K562 (cell line): Measurements from ENCODE around the gene MEX3A. TPM values are rescaled to one million over a fixed set of nuclear protein-coding genes. Genes with fewer than 3 reads are reported as not detected.
A peak's percentile ranks its signal among the peaks of the same experiment; 100 is the strongest.

Experiments used
- FOXA1 ChIP-seq: fragments of 450-650 bp; IDR thresholded peaks from 2 replicates; pipeline ENCODE4 v1.6.1; 2016; ENCODE audit warnings: mild to moderate bottlenecking, borderline replicate concordance
- MYBL2 ChIP-seq, 2 experiments: fragments of 450-650 bp in 1 of 2; sonication (generic) in 1 of 2; formaldehyde crosslinking in 1 of 2; IDR thresholded peaks; 2 replicates each; pipeline versions ENCODE4 v1.6.1 to v1.8.1; 2017 to 2022; ENCODE audit warnings: borderline replicate concordance in 1 of 2, inconsistent platforms in 1 of 2, low read depth in 1 of 2, mild to moderate bottlenecking in 1 of 2, missing genetic modification reagents in 1 of 2, moderate library complexity in 1 of 2
- NFYB ChIP-seq: IDR thresholded peaks from 2 replicates; pipeline ENCODE4 v1.6.1; 2011; ENCODE audit warnings: mild to moderate bottlenecking, moderate library complexity; ENCODE audit not compliant: insufficient read length; ENCODE audit errors: extremely low read depth
- NR4A1 ChIP-seq, 2 experiments: fragments of 250-450 bp in 1 of 2; fragments of 450-650 bp in 1 of 2; sonication (Bioruptor Pico) in 1 of 2; IDR thresholded peaks; 2 replicates each; pipeline versions ENCODE4 v1.4.0 to v1.6.1; 2016 to 2020; ENCODE audit warnings: mild to moderate bottlenecking in 2 of 2, missing compliant biosample characterization in 1 of 2, missing genetic modification characterization in 1 of 2, moderate library complexity in 1 of 2
- PREB ChIP-seq: sonication (generic); formaldehyde crosslinking; IDR thresholded peaks from 2 replicates; pipeline ENCODE4 v1.8.1; 2023; ENCODE audit warnings: mild to moderate bottlenecking, missing genetic modification reagents
- YY1 ChIP-seq, 3 experiments: IDR thresholded peaks; 2 replicates each; pipeline ENCODE4 v1.6.1; 2011; ENCODE audit warnings: low read length in 2 of 3, mild to moderate bottlenecking in 2 of 3, moderate library complexity in 2 of 3, borderline replicate concordance in 1 of 3, control low read depth in 1 of 3, low read depth in 1 of 3; ENCODE audit not compliant: insufficient read depth in 3 of 3, insufficient replicate concordance in 2 of 3, control insufficient read depth in 1 of 3, insufficient read length in 1 of 3; ENCODE audit errors: extremely low read depth in 1 of 3
- polyA plus RNA-seq, 8 experiments: library from polyadenylated mRNA; depleted of rRNA in 4 of 8; stranded (reverse) in 5 of 8; unstranded in 3 of 8; fragments of >200 nt; fragmentation: Nextera tagmentation in 2 of 8; fragmentation: Illumina TruSeq in 1 of 8; extraction: Ambion mirVana in 2 of 8; extraction: Trizol in 1 of 8; gene quantifications; 2 replicates each; pipeline versions ENCODE4 v1.2.1 to v1.2.3, GENCODE V29; 2011 to 2014; ENCODE audit warnings: inconsistent platforms in 1 of 8, missing spikeins in 1 of 8
- total RNA-seq, 7 experiments: library from RNA; depleted of rRNA in 6 of 7; stranded (reverse); fragments of >200 nt in 6 of 7; fragmentation: Illumina TruSeq in 2 of 7; extraction: Trizol in 2 of 7; gene quantifications; 2 replicates each; pipeline versions ENCODE4 v1.2.1 to v1.2.3, GENCODE V29; 2011 to 2021; ENCODE audit warnings: low replicate concordance in 1 of 7
- TF ChIP-seq, protein P1 (sequence below): sonication (generic); formaldehyde crosslinking; IDR thresholded peaks from 2 replicates; pipeline ENCODE4 v1.5.0; 2020; ENCODE audit warnings: missing genetic modification reagents
- TF ChIP-seq, protein P2 (sequence below): fragments of 450-650 bp; IDR thresholded peaks from 2 replicates; pipeline ENCODE4 v1.6.1; 2016; ENCODE audit warnings: mild to moderate bottlenecking, moderate library complexity
- TF ChIP-seq, protein P3 (sequence below): sonication (generic); formaldehyde crosslinking; IDR thresholded peaks from 2 replicates; pipeline ENCODE4 v1.8.0; 2023; ENCODE audit warnings: mild to moderate bottlenecking, missing genetic modification reagents

MEX3A gene
- total and polyA plus RNA-seq, 9 of the 15 experiments (the other 6 are each of a cell fraction or from before 2014, with no cell fraction given), result 0.36 to 13.7 (median 5.2) TPM

DNA sequence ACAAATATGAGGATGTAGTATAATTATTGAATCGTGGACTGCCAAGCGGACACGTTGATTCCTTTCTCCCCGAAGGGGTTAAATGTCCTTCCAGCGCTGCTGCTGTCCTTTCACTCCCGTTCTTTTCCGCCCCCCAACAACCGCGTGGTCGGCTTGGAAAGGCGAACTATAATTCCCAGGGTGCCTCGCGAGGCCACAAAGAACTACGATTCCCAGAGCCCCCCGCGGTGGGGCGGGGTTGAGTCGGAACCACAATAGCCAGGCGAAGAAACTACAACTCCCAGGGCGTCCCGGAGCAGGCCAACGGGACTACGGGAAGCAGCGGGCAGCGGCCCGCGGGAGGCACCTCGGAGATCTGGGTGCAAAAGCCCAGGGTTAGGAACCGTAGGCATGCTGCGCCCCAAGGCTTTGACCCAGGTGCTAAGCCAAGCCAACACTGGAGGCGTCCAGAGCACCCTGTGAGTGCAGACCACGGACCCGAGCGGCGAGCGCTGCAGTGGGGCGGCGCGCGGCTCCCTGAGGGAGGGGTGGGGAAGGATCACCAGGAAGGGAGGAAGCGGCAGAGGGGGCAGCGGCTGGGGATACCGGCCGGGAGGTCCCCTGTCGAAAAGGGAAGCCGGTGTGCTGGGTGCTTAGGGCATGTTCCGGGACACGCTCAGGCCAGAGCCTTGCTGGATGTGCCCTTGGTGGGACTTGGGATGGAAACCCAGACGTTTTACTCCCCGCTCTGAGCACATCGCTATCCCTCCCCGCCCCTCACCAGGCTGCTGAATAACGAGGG lies 27.6 kb downstream of the MEX3A start, which contains the start of gene LAMTOR2 (continued):
- TF ChIP-seq NFYB (no peak), MYBL2 (IDR thresholded peaks at IDR 0.05; ENCODE audit: low read depth) (no peak), MYBL2 (CRISPR knock-in tag; IDR thresholded peaks at IDR 0.05; ENCODE audit: borderline replicate concordance) (no peak), NR4A1 (CRISPR knock-in tag; IDR thresholded peaks at IDR 0.05) (no peak), NR4A1 (tag; IDR thresholded peaks at IDR 0.05) (peak; percentile 39; the same call in 1 of the 2 replicates), PREB (CRISPR knock-in tag) (no peak), YY1 (IDR thresholded peaks at IDR 0.05; ENCODE audit: borderline replicate concordance in 1 of 3, control insufficient read depth in 1 of 3, extremely low read depth in 1 of 3, insufficient read depth in 3 of 3, insufficient read length in 1 of 3, insufficient replicate concordance in 2 of 3, low read depth in 1 of 3, low read length in 2 of 3) (peak in 2 of 3 experiments; percentile 69 to 75), FOXA1 (no peak)
- TF ChIP-seq, protein P1, sequence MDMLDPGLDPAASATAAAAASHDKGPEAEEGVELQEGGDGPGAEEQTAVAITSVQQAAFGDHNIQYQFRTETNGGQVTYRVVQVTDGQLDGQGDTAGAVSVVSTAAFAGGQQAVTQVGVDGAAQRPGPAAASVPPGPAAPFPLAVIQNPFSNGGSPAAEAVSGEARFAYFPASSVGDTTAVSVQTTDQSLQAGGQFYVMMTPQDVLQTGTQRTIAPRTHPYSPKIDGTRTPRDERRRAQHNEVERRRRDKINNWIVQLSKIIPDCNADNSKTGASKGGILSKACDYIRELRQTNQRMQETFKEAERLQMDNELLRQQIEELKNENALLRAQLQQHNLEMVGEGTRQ (CRISPR knock-in tag), result peak; percentile 49; the same call in 1 of the 2 replicates
- TF ChIP-seq, protein P2, sequence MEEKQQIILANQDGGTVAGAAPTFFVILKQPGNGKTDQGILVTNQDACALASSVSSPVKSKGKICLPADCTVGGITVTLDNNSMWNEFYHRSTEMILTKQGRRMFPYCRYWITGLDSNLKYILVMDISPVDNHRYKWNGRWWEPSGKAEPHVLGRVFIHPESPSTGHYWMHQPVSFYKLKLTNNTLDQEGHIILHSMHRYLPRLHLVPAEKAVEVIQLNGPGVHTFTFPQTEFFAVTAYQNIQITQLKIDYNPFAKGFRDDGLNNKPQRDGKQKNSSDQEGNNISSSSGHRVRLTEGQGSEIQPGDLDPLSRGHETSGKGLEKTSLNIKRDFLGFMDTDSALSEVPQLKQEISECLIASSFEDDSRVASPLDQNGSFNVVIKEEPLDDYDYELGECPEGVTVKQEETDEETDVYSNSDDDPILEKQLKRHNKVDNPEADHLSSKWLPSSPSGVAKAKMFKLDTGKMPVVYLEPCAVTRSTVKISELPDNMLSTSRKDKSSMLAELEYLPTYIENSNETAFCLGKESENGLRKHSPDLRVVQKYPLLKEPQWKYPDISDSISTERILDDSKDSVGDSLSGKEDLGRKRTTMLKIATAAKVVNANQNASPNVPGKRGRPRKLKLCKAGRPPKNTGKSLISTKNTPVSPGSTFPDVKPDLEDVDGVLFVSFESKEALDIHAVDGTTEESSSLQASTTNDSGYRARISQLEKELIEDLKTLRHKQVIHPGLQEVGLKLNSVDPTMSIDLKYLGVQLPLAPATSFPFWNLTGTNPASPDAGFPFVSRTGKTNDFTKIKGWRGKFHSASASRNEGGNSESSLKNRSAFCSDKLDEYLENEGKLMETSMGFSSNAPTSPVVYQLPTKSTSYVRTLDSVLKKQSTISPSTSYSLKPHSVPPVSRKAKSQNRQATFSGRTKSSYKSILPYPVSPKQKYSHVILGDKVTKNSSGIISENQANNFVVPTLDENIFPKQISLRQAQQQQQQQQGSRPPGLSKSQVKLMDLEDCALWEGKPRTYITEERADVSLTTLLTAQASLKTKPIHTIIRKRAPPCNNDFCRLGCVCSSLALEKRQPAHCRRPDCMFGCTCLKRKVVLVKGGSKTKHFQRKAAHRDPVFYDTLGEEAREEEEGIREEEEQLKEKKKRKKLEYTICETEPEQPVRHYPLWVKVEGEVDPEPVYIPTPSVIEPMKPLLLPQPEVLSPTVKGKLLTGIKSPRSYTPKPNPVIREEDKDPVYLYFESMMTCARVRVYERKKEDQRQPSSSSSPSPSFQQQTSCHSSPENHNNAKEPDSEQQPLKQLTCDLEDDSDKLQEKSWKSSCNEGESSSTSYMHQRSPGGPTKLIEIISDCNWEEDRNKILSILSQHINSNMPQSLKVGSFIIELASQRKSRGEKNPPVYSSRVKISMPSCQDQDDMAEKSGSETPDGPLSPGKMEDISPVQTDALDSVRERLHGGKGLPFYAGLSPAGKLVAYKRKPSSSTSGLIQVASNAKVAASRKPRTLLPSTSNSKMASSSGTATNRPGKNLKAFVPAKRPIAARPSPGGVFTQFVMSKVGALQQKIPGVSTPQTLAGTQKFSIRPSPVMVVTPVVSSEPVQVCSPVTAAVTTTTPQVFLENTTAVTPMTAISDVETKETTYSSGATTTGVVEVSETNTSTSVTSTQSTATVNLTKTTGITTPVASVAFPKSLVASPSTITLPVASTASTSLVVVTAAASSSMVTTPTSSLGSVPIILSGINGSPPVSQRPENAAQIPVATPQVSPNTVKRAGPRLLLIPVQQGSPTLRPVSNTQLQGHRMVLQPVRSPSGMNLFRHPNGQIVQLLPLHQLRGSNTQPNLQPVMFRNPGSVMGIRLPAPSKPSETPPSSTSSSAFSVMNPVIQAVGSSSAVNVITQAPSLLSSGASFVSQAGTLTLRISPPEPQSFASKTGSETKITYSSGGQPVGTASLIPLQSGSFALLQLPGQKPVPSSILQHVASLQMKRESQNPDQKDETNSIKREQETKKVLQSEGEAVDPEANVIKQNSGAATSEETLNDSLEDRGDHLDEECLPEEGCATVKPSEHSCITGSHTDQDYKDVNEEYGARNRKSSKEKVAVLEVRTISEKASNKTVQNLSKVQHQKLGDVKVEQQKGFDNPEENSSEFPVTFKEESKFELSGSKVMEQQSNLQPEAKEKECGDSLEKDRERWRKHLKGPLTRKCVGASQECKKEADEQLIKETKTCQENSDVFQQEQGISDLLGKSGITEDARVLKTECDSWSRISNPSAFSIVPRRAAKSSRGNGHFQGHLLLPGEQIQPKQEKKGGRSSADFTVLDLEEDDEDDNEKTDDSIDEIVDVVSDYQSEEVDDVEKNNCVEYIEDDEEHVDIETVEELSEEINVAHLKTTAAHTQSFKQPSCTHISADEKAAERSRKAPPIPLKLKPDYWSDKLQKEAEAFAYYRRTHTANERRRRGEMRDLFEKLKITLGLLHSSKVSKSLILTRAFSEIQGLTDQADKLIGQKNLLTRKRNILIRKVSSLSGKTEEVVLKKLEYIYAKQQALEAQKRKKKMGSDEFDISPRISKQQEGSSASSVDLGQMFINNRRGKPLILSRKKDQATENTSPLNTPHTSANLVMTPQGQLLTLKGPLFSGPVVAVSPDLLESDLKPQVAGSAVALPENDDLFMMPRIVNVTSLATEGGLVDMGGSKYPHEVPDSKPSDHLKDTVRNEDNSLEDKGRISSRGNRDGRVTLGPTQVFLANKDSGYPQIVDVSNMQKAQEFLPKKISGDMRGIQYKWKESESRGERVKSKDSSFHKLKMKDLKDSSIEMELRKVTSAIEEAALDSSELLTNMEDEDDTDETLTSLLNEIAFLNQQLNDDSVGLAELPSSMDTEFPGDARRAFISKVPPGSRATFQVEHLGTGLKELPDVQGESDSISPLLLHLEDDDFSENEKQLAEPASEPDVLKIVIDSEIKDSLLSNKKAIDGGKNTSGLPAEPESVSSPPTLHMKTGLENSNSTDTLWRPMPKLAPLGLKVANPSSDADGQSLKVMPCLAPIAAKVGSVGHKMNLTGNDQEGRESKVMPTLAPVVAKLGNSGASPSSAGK, result peak; percentile 52
- TF ChIP-seq, protein P3, sequence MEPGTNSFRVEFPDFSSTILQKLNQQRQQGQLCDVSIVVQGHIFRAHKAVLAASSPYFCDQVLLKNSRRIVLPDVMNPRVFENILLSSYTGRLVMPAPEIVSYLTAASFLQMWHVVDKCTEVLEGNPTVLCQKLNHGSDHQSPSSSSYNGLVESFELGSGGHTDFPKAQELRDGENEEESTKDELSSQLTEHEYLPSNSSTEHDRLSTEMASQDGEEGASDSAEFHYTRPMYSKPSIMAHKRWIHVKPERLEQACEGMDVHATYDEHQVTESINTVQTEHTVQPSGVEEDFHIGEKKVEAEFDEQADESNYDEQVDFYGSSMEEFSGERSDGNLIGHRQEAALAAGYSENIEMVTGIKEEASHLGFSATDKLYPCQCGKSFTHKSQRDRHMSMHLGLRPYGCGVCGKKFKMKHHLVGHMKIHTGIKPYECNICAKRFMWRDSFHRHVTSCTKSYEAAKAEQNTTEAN (CRISPR knock-in tag), result no peak
